Right kidney (tissue), 9 donors: Measurements from ENCODE around the gene ZNF750.

ENCODE experiments used
- DNase-seq: peaks from one replicate; pipeline ENCODE4 v3.0.0-alpha.2; 2016
- long read RNA-seq, 8 donors: transcript quantifications; one replicate each; lab custom pipeline, GENCODE V29; 2026

Gene ZNF750
- long read RNA-seq, donor 1, partial matches to known transcripts: 13 of 14 reads
- long read RNA-seq, donor 1, other reads (novel, unspliced or antisense): 0 of 14 reads
- long read RNA-seq, donor 2, partial matches to known transcripts: 7 of 7 reads
- long read RNA-seq, donor 2, other reads (novel, unspliced or antisense): 0 of 7 reads
- long read RNA-seq, donor 3: 0 reads
- long read RNA-seq, donor 4: 0 reads
- long read RNA-seq, donor 5, partial matches to known transcripts: 0 of 2 reads
- long read RNA-seq, donor 5, other reads (novel, unspliced or antisense): 0 of 2 reads
- long read RNA-seq, donor 6: 0 reads
- long read RNA-seq, donor 7: 0 reads
- long read RNA-seq, donor 8: 0 reads

DNA sequence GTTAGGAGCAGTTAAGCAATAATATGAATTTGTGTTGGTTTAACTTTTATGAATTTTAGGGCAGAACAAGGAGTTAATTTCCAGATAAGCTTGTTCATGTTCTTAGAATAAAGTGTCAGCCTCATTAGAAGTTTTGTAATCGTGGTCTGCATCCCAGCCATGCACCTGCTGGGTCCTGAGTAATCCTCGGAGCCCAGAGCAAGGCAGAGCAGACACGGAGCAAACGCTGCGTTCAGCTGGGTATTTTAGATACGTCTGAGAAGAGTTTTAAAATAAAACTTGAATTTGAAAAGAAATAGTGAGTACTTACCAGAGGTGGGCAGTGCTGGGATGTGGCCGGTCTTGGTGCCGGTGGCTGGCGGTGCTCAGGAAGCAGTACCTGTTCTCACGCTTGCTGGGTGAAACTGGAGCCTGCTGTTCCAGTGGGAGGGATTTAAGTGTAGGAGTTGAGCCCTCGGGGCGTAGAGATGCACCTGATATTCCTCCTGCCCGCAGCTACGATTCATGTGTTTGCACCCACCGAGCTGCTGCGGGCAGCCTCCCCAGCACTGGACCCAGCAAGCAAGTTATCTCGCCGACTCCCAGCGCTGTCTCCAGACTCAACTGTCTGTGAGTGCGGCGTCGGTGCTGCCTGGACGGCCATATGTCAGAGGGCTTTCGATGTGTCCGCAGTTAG lies at the start of gene ZNF750:
ZNF750 (minus strand) TSS at position 406 of the 676 bp plus-strand sequence. CDS start 7,568 bp downstream, outside the sequence.
- peak; percentile 59 for DNase-seq

DNA sequence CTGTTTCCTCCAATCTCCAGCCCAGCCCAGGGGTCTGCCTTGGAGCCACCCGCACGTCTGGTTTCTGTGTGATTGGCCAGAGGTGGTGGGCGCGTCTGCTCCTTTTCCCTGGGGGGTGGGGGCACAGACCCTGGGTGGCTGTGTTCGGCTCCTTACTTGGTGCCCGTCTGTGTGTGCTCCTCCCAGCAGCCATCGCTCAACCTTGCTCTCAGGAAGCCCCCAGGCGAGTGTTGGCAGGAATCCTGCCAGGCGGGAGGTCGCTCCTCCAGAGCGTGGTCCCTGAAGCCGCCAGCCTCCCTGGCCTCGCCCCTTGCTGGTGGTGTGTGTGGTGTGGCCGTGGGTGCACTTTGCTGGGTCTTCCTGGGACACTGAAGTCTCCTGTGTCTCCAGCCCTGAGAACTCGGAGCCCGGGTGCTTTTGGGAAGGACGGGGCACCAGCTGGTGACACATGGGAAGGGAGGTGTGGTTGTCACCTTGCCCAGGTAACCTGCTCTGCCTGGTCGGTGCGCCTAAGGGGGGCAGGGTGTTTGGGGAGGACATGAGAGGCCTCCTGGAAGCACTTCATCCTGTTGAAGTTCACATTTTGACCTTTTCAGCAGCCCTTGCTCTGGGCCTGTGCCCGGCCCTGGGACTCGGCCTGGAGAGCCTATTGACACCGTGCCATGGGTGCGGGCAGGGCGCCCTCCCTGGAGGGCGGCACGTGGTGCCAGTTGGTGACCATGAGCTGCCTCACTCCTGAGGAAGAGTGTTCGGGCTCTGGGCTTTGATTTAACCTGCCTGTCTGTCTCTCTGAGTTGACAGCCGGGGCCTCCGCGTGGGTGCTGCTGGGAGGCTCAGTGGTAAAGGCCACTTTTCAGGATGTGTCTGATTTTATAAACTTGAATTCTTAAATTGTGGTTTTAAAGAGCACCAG lies 49.0 kb upstream of the ZNF750 start:
- no peak for DNase-seq

DNA sequence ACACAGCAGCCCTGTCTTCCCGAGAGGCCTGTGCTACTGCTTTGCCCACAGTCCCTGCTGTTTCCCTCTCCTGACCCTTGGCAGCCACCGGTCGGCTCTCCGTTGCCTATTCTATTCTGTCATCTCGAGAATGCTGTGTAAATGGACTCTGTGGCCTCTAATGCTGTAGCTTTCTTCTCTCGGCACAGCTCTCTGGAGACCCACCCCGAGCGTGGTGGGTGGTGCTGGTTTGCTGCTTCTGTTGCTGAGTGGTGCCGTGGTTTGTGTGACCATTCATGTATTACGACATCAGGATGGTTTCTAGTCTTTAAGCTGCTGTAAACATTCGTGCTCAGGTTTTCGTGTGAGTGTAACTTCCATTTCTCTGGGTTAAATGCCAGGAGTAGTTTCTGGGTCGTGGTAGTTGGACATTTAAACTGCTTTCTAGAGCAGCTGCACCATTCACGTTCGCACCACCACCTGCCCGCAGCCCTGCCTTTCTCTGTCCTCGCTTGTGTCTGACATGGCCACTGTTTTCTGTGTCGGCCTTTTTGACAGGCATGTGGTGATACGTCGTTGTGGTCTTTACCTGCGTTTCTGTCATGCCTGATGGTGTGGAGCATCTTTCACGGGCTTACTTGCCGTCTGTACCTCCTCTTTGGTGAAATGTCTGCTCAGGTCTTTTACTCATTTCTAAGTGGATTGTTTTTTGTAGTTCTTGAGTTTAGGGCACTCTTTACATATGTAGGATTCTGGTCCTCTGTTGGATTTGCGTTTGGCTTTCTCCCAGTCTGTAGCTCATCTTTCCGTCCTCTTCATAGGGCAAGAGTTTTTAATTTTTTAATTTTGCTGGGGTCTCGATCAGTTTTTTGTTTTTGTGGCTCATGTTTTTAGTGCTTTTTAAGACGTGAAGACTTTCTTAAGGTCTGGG lies 47.7 kb upstream of the ZNF750 start:
- DNase-seq: no peak

DNA sequence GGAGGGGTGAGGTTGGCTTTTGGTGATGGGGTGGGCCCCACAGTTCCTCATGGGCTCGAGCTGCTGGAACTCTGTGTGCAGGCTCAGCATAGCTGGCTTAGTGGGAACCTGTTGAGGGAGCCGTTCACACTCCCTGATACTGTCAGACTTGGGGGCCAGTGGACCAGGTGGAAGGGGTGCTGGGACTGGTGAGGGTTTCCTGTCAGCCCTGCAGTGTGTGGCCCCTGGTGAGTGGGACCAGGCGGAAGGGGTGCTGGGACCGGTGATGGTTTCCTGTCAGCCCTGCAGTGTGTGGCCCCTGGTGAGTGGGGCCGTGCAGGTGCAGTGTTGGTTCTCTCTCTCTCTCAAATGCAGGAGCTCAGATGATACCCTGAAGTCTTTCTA lies 45.1 kb upstream of the ZNF750 start:
- DNase-seq: no peak

DNA sequence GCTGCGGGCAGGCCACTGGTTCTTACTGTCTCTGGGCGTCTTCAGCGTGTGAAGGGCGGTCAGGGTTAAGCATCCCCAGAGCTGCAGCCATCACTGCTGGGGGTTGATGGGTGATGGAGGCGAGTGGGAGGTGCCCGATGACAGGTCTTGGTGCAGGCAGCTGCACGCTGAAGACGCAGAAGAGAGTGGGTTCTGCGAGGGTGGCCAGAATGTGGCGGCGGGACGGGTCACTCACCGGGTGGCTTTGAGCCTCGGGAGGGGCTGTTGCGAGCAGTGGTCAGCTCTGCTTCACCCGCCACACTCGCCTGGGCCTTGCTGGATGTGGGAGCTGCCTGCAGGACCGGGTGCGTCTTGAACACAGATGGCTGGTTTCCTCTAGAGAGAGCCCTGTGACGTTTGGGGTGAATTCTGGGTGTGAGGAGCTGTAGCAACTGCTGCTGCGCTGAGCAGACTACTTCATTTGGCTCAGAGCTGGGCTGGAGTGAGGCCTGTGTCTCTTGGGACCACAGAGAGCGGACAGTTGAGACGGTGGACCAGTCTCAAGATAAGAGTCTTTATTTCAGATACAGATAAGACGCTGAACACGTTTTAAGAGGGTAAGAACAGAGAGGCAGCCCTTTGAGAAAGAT lies 44.6 kb upstream of the ZNF750 start:
- no peak for DNase-seq

DNA sequence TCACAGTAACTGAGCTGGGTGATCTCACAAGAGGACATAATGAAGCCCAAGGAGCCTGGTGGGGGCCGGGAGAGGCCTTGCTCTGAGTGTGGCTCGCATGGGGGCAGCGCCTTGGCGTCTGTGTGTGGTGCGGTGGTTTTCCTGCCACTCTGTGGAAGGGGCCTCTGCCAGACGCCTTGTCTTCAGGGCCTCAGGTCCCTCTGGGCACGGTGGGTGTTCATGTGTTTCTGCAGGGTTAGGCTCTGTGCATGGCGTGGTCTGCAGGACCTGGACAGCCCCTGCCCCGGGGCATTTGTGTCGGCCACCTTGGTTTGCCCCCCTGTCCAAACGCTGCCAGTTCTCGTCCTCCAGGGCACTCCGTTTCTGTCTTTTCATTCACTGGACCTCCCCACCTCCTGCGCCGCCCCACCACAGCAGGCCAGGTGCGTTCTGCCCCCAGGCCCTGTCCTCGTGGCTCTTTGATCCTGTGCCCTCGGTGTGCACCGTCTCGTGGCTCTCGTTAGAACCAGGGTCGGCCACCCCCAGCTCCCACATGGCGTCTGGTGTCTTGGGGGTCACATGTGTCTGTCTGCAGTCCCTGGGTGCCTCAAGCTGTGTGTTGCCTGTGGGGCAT lies 43.7 kb upstream of the ZNF750 start:
- DNase-seq: no peak

DNA sequence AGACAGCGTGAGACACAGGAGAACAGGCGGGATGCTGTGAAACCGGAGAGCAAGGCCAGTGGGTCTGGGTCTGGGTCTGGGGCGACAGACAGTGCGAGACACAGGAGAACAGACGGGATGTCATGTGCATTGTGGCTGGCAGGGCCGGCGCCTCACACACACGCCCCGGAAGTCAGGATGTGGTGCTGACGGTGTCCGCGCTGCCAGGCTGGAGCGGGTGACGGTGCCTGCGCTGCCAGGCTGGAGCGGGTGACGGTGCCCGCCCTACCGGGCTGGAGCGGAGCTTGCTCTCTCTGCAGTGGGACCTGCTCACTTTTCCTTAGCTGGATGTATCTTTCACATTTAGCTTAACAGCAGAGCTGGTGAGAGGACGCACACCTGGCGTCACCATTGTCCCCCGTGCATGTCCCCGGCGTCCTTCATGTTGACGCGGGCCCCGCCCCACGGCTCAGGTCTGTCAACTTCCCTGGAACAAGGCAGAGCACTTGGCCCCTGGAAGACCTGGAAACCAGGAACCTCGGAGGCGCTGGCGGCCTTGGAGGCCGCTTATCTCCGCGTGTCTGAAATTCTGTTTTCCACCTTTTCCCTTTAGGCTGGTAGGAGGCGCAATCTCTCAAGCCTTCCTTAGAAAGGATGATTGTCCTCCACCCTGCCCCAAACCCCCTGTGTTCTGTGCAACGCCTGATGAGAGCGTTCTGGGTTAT lies 43.0 kb upstream of the ZNF750 start:
- DNase-seq: no peak

DNA sequence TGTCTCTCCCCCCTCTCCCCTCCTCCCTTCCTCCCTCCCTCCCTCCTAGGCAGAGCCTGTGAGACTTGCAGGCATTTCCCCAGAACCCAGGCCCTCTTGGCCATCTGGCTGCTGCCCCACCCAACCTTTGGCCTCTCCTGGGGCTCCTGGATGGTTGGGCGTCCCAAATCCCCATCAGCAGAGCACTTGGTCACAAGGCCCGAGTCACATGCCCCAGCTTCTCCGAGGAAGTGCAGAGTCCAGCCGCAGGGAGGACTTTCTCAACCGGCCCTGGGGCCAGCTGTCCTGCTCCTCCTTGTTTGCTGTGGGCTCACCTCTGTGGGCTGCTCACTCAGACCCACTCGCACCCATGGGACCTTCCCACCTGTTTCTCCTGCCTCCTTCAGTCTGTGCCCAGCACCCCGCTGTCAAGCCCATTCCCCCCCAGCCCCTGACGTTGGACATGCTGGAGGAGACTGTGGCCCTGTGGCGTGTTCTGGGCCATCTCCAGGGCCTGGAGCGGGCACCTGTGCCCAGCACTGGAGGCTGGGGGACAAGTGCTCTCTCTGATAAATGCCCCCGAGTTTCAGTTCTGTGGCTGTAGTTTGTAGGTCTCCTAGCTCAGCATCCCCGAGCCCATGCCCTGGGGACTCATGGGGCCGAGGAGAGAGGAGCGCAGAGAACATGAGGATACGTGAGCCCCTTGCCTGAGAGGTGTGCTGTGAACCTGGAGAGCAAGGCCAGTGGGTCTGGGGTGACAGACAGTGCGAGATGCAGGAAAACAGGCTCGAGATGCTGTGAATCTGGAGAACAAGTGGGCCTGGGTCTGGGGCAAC lies 42.3 kb upstream of the ZNF750 start:
- no peak for DNase-seq

DNA sequence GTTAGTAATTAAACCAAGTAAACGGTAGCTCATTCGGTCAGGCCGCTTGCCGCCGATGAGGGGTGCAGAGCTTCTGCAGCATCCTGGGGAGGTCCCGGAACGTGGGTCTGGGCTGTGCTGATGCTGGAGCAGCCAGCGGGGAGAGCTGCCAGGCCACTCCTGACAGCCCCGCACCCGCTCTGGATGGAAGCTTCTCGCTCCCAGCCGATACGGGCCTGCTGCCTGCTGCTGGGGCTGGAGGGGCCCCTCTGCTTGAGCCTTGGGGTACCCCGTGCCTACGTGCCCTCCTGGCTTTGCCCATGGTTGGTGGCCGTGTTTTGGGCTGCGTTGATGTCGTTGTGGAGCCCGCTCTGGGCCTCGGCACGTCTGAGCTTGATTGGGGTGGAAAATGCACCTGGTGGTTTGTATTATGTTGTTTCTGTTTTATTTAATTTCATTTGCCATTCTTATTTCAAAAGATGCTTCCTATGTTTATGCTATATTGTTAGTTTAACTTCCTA lies 41.6 kb upstream of the ZNF750 start:
- no peak for DNase-seq

DNA sequence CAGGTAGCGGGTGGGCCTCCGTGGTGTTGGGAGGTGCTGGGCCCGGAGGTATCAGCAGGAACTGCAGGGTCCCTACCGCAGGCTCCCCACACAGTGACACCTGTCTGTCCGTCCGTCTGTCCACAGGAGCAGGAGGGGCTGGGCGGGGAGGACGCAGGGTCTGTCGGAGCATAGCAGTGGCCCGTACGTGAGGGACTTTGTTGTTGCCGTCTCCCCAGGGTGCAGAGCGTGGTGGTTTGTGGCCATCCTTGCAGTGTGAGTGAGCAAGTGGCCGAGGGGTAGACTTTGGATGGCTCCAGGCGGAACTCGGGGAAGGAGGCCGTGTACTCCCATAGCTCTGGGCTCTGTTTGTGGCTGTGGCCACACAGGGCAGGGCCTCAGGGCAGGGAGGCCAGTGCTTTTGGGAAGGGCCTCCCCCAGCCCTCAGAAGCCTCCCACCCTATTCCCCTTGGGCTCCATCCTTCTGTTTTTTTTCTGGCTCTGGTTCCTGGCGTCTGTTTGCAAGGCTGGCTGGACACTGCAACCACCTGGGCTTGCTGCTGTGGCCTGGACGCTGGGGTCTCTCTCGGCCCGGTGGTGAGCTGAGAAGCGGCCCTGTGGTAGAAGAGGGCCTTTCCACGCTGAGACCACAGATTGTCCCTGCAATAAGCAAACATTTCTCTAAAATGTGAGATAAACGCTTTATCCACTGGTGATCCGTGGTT lies 41.0 kb upstream of the ZNF750 start:
- DNase-seq: no peak

DNA sequence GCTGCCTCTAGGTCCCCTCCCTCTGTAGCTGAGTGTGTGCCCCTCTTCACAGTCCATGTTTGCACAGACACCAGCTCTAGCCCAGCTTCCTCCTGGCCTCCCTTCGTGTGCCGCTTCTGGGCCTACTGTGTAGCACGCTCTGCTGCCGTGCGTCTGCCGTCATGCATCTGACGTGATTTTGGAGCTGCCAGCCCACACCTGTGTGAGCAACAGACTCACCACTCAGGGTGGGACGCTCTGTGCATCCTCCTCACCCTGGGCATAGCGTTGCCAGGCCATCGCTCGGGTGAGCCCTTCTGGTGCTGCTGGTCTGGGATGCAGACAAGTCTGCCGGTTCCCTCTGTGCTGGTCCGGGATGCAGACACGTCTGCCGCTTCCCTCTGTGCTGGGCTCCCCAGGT lies 39.4 kb upstream of the ZNF750 start:
- no peak for DNase-seq

DNA sequence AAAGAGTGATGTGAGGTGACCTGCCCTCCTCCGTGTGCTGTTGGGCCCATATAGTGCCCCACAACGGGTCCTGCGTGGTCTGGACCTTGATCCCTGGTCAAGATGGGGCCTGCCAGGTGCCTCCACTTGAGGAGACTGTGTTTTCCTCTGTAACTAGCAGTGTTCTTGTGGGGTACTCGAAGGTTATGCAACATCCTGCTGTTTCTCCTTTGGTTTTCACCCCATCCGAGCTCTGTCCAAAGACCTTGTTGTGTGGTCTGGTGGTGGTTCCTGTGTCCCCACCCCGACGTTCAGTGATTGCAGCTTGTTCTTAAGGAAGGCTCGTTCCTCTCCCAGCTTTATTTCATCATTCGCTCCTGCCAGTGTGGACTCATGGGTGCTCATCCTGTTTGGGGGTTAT lies 38.7 kb upstream of the ZNF750 start:
- DNase-seq: no peak

DNA sequence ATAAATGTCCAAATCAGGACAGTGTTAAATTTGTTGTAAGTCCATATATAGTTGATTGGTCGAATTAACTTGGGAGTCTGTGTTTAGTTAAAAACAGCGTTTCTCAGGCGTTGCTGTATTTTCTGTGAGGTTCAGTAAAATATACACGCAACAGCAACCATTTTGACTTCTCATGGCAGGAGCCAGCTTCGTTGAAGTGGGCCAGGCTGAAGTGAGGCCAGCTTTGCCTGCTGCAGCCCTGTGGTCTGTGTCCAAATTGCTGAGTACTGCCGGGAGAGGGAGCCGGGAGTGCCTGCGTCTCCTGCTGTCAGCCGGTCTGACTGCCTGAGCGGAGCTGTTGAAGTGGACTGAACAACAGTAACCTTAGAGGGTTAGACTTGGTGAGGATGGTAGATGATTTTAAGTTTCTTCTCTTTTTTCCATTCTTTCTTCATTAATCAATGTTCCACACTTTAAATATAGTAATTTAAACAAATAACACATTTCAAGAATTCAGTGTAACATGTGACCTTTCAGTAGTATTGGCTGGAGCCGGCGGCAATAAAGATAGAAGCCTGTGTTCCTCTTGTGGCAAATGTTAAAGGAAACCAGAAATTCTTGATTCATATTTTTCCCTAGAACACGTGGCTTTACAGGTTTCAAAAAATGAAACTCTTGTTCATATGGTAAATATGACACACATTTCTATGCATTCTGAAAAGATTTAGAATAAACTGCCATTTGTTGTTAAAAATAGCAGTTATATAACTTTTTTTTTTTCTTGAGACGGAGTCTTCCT lies 37.0 kb upstream of the ZNF750 start:
- peak; percentile 56 for DNase-seq

DNA sequence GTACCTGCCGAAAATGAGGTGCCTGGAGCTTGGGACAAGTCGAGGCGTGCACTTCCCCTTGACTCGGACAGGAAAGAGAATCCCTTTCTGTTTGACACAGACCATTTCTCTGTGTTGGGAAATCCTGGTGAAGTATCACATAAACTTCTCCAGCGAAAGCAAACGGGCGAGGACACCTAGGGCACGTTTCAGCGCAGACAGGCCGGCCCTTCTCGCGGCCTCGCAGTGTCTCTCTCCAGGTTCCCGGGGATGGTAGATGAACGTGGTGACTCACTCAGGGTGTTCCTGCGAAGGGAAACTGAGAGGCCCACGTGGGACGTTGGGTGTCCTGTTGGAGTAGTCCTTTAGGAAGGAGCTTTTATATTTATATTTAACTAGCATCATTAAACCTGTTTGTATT lies 36.3 kb upstream of the ZNF750 start:
- no peak for DNase-seq

DNA sequence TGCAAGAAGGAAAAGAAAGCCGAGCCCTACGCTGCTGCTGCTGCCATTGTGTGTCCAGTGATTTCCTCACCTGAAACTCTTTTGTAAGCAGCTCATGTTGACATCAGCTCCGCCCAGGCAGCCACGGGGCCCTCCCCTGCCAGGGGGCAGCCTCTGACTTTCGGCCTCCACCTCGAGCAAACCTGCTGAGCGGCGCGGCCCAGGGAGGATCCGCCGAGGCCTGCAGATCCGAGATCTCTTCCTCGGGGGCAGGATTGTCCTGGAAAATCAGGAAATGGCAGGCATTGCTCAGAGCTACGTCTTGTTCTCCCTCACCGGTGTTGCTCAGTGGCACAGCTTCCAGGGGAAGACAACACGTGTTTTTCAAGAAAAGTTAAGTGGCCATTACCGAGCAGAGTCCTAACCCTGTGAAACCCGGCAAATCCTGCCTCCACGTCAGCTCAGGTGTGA lies 35.6 kb upstream of the ZNF750 start:
- peak; percentile 48 for DNase-seq

DNA sequence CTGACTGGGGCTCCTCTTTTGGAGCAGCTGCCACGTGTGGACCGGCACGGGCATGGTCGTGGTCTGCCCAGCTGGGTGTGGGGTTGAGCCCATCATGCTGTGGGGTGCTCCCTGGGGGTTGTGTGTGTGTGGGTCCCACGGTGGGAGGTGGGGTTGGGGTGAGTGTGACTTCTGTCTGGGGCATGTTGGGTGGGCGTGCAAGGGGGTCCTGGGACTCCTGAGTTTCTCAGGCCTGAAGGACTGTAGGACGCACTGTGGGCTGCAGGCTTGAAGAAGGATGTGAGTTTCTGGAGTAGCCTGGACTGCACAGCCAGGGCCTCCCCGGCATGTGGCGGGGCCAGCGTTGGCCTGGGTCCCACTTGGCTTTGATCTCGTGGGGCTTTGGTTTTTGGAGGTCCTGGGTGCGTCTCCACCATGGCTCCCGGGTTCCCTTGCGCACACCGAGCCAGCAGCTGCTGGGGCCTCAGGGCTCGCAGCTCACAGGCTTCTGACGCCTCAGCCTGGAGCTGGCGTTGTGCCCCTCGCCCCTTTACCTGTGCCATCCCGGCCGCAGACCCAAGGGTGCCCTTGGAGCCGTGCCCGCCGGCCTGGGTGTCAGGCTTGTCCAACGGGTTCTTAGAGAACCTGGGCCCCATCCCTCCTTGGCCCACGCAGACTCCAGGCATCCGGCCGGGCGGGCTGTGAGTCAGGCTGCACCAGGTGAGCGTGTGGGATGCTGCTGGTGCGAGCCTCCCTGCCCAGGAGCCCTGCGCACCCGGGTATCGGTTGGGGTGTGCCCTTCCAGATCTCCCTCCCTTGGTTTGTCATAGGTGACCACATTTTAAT lies 34.4 kb upstream of the ZNF750 start:
- DNase-seq: no peak

DNA sequence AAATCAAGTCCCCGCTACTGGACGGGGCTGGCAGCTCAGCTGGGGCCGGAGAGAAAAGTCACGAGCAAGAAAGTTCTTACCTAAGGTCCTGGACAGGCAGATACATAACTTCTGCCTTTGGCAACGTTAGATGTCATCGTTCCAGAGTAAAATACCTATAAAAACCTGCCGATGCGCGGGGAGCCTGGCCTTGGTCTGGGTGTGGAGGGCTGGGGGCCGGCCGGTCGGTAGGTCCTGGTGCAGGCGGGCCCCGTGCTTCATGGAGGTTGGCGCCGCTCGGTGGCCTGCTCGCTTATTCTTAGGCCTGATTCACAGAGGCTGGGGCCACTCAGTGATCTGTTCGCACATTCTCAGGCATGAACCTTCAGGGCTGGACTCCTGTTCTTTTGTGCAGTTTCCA lies 33.7 kb upstream of the ZNF750 start:
- DNase-seq: no peak
